IMR-90 (cell line): ENCODE data around the gene ECPAS. TPM values are rescaled to one million over a fixed set of nuclear protein-coding genes. Genes with fewer than 3 reads are reported as not detected.

ENCODE experiments used
- ATAC-seq: fragments of 200-7000 bp; cut with Tn5 transposase; 2 replicates; pipeline ENCODE4 v1.9.1; 2020; ENCODE audit warnings: low read depth, mild to moderate bottlenecking, moderate library complexity
- BruUV-seq: library from RNA; stranded (reverse); fragments of 400-500 nt; replicated peaks from 2 replicates; lab custom pipeline; 2021; lab: Mats Ljungman, UMichigan
- CTCF ChIA-PET: fragments of 300-600 bp; formaldehyde crosslinking; extraction: SDS; loops from one replicate; lab custom pipeline; 2021; ENCODE audit warnings: antibody characterized with exemption; lab: Yijun Ruan, JAX
- POLR2A ChIA-PET: fragments of 300-600 bp; sonication (Branson Sonifier 250); formaldehyde crosslinking; loops from one replicate; lab custom pipeline; 2022; ENCODE audit warnings: antibody characterized with exemption; ENCODE audit not compliant: unreplicated experiment; lab: Charles Lee
- DNase-seq: peaks from one replicate; pipeline ENCODE4 v3.0.0; 2013
- H2AFZ ChIP-seq: replicated peaks from 2 replicates; pipeline ENCODE3; 2013; ENCODE audit warnings: low read length, mild to moderate bottlenecking; ENCODE audit not compliant: poor library complexity
- H2AK5ac ChIP-seq: 2 replicates; pipeline ENCODE4 v1.6.1; 2013; ENCODE audit warnings: low read depth, low read length, inconsistent platforms
- H2AK9ac ChIP-seq: replicated peaks from 2 replicates; pipeline ENCODE3; 2013; ENCODE audit warnings: mild to moderate bottlenecking, low read depth, low read length, moderate library complexity; ENCODE audit not compliant: poor library complexity
- H2BK120ac ChIP-seq: 2 replicates; pipeline ENCODE4 v1.6.1; 2013; ENCODE audit warnings: low read depth, low read length, inconsistent platforms
- H2BK15ac ChIP-seq: 3 replicates; pipeline ENCODE4 v1.6.1; 2013; ENCODE audit warnings: low read depth, low read length, inconsistent platforms
- H2BK20ac ChIP-seq: 2 replicates; pipeline ENCODE4 v1.6.1; 2013; ENCODE audit warnings: low read depth, mild to moderate bottlenecking, inconsistent platforms, low read length, moderate library complexity
- H2BK5ac ChIP-seq: 2 replicates; pipeline ENCODE4 v1.6.1; 2013; ENCODE audit warnings: mild to moderate bottlenecking, low read depth, low read length, inconsistent platforms; ENCODE audit not compliant: poor library complexity, severe bottlenecking
- H3K14ac ChIP-seq: replicated peaks from 2 replicates; pipeline ENCODE4 v1.6.1; 2013; ENCODE audit warnings: low read depth, low read length, inconsistent platforms
- H3K18ac ChIP-seq: 2 replicates; pipeline ENCODE4 v1.6.1; 2013; ENCODE audit warnings: low read depth, low read length, control low read depth
- H3K23ac ChIP-seq: 2 replicates; pipeline ENCODE4 v1.6.1; 2013; ENCODE audit warnings: low read depth, low read length, inconsistent platforms
- H3K27ac ChIP-seq: 2 replicates; pipeline ENCODE4 v1.5.1; 2013; ENCODE audit warnings: mild to moderate bottlenecking, control low read depth, low read length; ENCODE audit not compliant: insufficient read depth
- H3K27me3 ChIP-seq: 2 replicates; pipeline ENCODE4 v1.6.1; 2013; ENCODE audit warnings: low read length; ENCODE audit not compliant: control insufficient read depth, insufficient read depth
- H3K36me3 ChIP-seq: 2 replicates; pipeline ENCODE4 v1.6.1; 2013; ENCODE audit warnings: low read length, mixed read lengths; ENCODE audit not compliant: control insufficient read depth, insufficient read depth
- H3K4ac ChIP-seq: 2 replicates; pipeline ENCODE4 v1.6.1; 2013; ENCODE audit warnings: low read depth, low read length, inconsistent platforms
- H3K4me1 ChIP-seq: 2 replicates; pipeline ENCODE4 v1.6.1; 2013; ENCODE audit warnings: low read length, mixed read lengths; ENCODE audit not compliant: control insufficient read depth, insufficient read depth
- H3K4me2 ChIP-seq: 2 replicates; pipeline ENCODE4 v1.6.1; 2013; ENCODE audit warnings: low read depth, mild to moderate bottlenecking, control low read depth, low read length, moderate library complexity
- H3K4me3 ChIP-seq: 2 replicates; pipeline ENCODE4 v1.5.1; 2013; ENCODE audit warnings: low read depth, mild to moderate bottlenecking, control low read depth, low read length, moderate library complexity; ENCODE audit not compliant: insufficient read depth
- H3K56ac ChIP-seq: 2 replicates; pipeline ENCODE4 v1.6.1; 2013; ENCODE audit warnings: low read length, inconsistent platforms; ENCODE audit not compliant: insufficient read depth; ENCODE audit errors: extremely low read depth
- H3K79me1 ChIP-seq, 2 experiments: 2 replicates each; pipeline ENCODE4 v1.6.1; 2013; ENCODE audit warnings: low read length in 2 of 2, inconsistent platforms in 1 of 2, low read depth in 1 of 2
- H3K9ac ChIP-seq: 2 replicates; pipeline ENCODE4 v1.6.1; 2013; ENCODE audit warnings: low read depth, low read length, control low read depth
- H3K9me1 ChIP-seq: 2 replicates; pipeline ENCODE4 v1.6.1; 2013; ENCODE audit warnings: low read length, inconsistent platforms; ENCODE audit not compliant: insufficient read depth
- H3K9me3 ChIP-seq: 2 replicates; pipeline ENCODE4 v1.6.1; 2013; ENCODE audit warnings: low read length; ENCODE audit not compliant: control insufficient read depth, insufficient read depth
- H4K20me1 ChIP-seq: 2 replicates; pipeline ENCODE4 v1.6.1; 2013; ENCODE audit warnings: low read length, inconsistent platforms; ENCODE audit not compliant: insufficient read depth
- H4K5ac ChIP-seq: 2 replicates; pipeline ENCODE4 v1.6.1; 2013; ENCODE audit warnings: mild to moderate bottlenecking, low read depth, low read length, control low read depth
- H4K8ac ChIP-seq, 2 experiments: 2 replicates each; pipeline ENCODE4 v1.6.1; 2013; ENCODE audit warnings: low read depth in 2 of 2, low read length in 2 of 2, control low read depth in 1 of 2, inconsistent platforms in 1 of 2
- H4K91ac ChIP-seq: 2 replicates; pipeline ENCODE4 v1.6.1; 2013; ENCODE audit warnings: low read depth, low read length, inconsistent platforms; ENCODE audit not compliant: insufficient read depth
- CEBPB ChIP-seq: IDR thresholded peaks from 2 replicates; pipeline ENCODE4 v1.6.1; 2012; ENCODE audit warnings: low read depth, low read length, improper control_type of control experiment
- CHD1 ChIP-seq: IDR thresholded peaks from 2 replicates; pipeline ENCODE4 v1.6.1; 2012; ENCODE audit warnings: low read depth, low read length, improper control_type of control experiment
- MAFK ChIP-seq: IDR thresholded peaks from 2 replicates; pipeline ENCODE4 v1.6.1; 2012; ENCODE audit warnings: low read depth, low read length, improper control_type of control experiment
- MAZ ChIP-seq: IDR thresholded peaks from 2 replicates; pipeline ENCODE4 v1.6.1; 2012; ENCODE audit warnings: low read depth, mild to moderate bottlenecking, low read length, improper control_type of control experiment, moderate library complexity, borderline replicate concordance
- NFE2L2 ChIP-seq: fragments of 150-350 bp; IDR thresholded peaks from 2 replicates; pipeline ENCODE4 v1.6.1; 2016; ENCODE audit warnings: low read depth, mild to moderate bottlenecking, low read length
- WGBS, 2 experiments: methylation state at CpG; one replicate each; pipeline versions ENCODE4 v1.1.5 to v1.1.7; 2013; ENCODE audit warnings: missing lambda C conversion rate in 2 of 2; ENCODE audit not compliant: insufficient read length in 1 of 2; ENCODE audit errors: extremely low coverage in 2 of 2; 5-methylcytosine and 5-hydroxymethylcytosine counted together
- dilution Hi-C: fragments of 300-500 bp; cut with HindIII; formaldehyde crosslinking; loops from one replicate; pipeline ENCODE4 v1.14.3; 2018; ENCODE audit warnings: low sequenced_read_pairs; ENCODE audit not compliant: unreplicated experiment
- in situ Hi-C: fragments of 300-500 bp; cut with MboI; formaldehyde crosslinking; loops from 3 replicates; pipeline ENCODE4 v1.14.3; 2019; ENCODE audit warnings: low sequenced_read_pairs, inconsistent platforms, mixed read lengths
- intact Hi-C: fragments of 100-400 bp; cut with micrococcal nuclease; formaldehyde crosslinking; loops from 2 replicates; pipeline ENCODE4 v1.10.0; 2022
- polyA plus RNA-seq, 3 experiments: library from polyadenylated mRNA; depleted of rRNA; stranded (reverse); fragments of >200 nt; gene quantifications; 2 replicates each; pipeline ENCODE4 v1.2.3, GENCODE V29; 2012; ENCODE audit warnings: low replicate concordance in 1 of 3
- total RNA-seq: library from RNA; depleted of rRNA; stranded (reverse); fragments of >200 nt; gene quantifications from 2 replicates; pipeline ENCODE4 v1.2.3, GENCODE V29; 2012
- TF ChIP-seq, protein P1 (sequence below): conservative IDR thresholded peaks from 2 replicates; pipeline ENCODE4 v1.5.1; 2012; ENCODE audit warnings: mild to moderate bottlenecking, low read depth, low read length, improper control_type of control experiment
- TF ChIP-seq, protein P2 (sequence below): fragments of 150-350 bp; IDR thresholded peaks from 2 replicates; pipeline ENCODE4 v1.6.1; 2016; ENCODE audit warnings: low read depth, mild to moderate bottlenecking, low read length, moderate library complexity, borderline replicate concordance

The ECPAS gene
- total and polyA plus RNA-seq, 2 of the 4 experiments (the other 2 are of a cell fraction), result 20.1 to 54.8 TPM

DNA sequence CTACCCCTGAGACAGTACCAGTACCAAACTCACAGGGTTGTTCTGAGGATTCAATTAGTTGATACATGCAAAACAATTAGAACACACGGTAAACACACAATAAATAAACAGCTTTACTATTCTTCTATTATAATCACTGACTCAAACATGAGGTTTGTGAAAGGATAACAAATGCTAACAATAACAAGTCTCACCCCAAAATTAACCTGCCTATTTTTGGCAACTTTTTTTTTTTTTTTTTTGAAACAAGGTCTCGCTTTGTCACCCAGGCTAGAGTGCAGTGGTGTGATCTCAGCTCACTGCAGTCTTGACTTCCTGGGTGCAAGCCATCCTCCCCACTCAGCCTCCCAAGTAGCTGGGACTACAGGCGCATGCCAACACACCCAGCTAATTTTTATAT lies 6.5 kb downstream of the ECPAS start:
- no peak overlapping the region for H2BK5ac ChIP-seq
- peaks cover 10% of the 10 kb centered on the region; the same call in 1 of the 2 replicates for H3K9me1 ChIP-seq
- H2AK5ac ChIP-seq, result no peak overlapping the region
- no peak overlapping the region for H3K4ac ChIP-seq
- H3K79me1 ChIP-seq, result peaks cover 20 to 77% of the 10 kb centered on the region in 2 experiments
- no peak overlapping the region for H2BK120ac ChIP-seq
- H3K14ac ChIP-seq, result no peak overlapping the region
- POLR2A ChIA-PET, result no interaction called here
- H4K8ac ChIP-seq, result no peak overlapping the region
- H2AK9ac ChIP-seq, result no peak overlapping the region
- no peak overlapping the region for H3K18ac ChIP-seq
- dilution Hi-C loops (no loop called here), intact Hi-C loops (no loop called here), in situ Hi-C loops (no loop called here)
- H3K4me1 ChIP-seq, result peaks cover 2% of the 10 kb centered on the region; the same call in 1 of the 2 replicates
- H2BK15ac ChIP-seq, result no peak overlapping the region
- H3K27ac ChIP-seq, result no peak overlapping the region
- ATAC-seq (no peak), DNase-seq (no peak)
- whole genome bisulfite sequencing, 2 experiments, result no CpG with 5 or more reads among the region's 3 CpGs
- no TSS peak for BruUV-seq
- CTCF ChIA-PET, result no interaction called here
- no peaks in the 10 kb centered on the region for H3K27me3 ChIP-seq
- peaks cover 85% of the 10 kb centered on the region for H4K20me1 ChIP-seq
- no peaks in the 10 kb centered on the region for H3K36me3 ChIP-seq
- H3K9me3 ChIP-seq, result no peaks in the 10 kb centered on the region
- no peak overlapping the region for H3K4me3 ChIP-seq
- TF ChIP-seq MAFK, result no peak
- TF ChIP-seq, protein P1, sequence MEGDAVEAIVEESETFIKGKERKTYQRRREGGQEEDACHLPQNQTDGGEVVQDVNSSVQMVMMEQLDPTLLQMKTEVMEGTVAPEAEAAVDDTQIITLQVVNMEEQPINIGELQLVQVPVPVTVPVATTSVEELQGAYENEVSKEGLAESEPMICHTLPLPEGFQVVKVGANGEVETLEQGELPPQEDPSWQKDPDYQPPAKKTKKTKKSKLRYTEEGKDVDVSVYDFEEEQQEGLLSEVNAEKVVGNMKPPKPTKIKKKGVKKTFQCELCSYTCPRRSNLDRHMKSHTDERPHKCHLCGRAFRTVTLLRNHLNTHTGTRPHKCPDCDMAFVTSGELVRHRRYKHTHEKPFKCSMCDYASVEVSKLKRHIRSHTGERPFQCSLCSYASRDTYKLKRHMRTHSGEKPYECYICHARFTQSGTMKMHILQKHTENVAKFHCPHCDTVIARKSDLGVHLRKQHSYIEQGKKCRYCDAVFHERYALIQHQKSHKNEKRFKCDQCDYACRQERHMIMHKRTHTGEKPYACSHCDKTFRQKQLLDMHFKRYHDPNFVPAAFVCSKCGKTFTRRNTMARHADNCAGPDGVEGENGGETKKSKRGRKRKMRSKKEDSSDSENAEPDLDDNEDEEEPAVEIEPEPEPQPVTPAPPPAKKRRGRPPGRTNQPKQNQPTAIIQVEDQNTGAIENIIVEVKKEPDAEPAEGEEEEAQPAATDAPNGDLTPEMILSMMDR, result no peak
- no peak for TF ChIP-seq CHD1
- no peak for TF ChIP-seq NFE2L2
- TF ChIP-seq MAZ, result no peak
- no peak for TF ChIP-seq CEBPB
- TF ChIP-seq, protein P2, sequence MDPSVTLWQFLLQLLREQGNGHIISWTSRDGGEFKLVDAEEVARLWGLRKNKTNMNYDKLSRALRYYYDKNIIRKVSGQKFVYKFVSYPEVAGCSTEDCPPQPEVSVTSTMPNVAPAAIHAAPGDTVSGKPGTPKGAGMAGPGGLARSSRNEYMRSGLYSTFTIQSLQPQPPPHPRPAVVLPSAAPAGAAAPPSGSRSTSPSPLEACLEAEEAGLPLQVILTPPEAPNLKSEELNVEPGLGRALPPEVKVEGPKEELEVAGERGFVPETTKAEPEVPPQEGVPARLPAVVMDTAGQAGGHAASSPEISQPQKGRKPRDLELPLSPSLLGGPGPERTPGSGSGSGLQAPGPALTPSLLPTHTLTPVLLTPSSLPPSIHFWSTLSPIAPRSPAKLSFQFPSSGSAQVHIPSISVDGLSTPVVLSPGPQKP, result no peak
- no peak overlapping the region for H4K91ac ChIP-seq
- no peak overlapping the region for H2AFZ ChIP-seq
- H3K9ac ChIP-seq, result no peak overlapping the region
- H3K4me2 ChIP-seq, result no peak overlapping the region
- no peak overlapping the region for H3K23ac ChIP-seq
- H2BK20ac ChIP-seq, result no peak overlapping the region
- H4K5ac ChIP-seq, result no peak overlapping the region
- H3K56ac ChIP-seq, result no peak overlapping the region
